ENCODE data around the gene UBTD2. TPM values are rescaled to one million over a fixed set of nuclear protein-coding genes. Genes with fewer than 3 reads are reported as not detected.

Gene UBTD2
- total RNA-seq, 3 donors from 2014 or later (not counting 1 experiment from before 2014, with no cell fraction given), result 1.7 to 3.3 (median 2.6) TPM

- no peak for DNase-seq
- ATAC-seq, result no peak
- Mint-ChIP-seq H3K27ac (peak overlapping the region; percentile 97 to 98), H3K4me1 (peaks cover 94 to 99% of the 10 kb centered on the region in 2 donors), H3K27me3 (ENCODE audit: low read depth in 2 of 2) (no peaks in the 10 kb centered on the region), H3K36me3 (no peaks in the 10 kb centered on the region), H3K4me3 (peak overlapping the region; percentile 80), H3K9me3 (no peaks in the 10 kb centered on the region)
- Histone ChIP-seq H3K27ac (ENCODE audit: low read length) (peak overlapping the region; percentile 66), H3K27me3 (ENCODE audit: control insufficient read depth, insufficient read depth, low read length) (no peaks in the 10 kb centered on the region), H3K9me3 (ENCODE audit: control insufficient read depth, insufficient read depth, low read length) (no peaks in the 10 kb centered on the region), H3K4me1 (ENCODE audit: control insufficient read depth, insufficient read depth, low read length) (peaks cover 95% of the 10 kb centered on the region), H3K4me3 (ENCODE audit: low read length) (no peak overlapping the region), H3K36me3 (ENCODE audit: control insufficient read depth, insufficient read depth, low read length) (peaks cover 27% of the 10 kb centered on the region)
- TF ChIP-seq, protein P1, sequence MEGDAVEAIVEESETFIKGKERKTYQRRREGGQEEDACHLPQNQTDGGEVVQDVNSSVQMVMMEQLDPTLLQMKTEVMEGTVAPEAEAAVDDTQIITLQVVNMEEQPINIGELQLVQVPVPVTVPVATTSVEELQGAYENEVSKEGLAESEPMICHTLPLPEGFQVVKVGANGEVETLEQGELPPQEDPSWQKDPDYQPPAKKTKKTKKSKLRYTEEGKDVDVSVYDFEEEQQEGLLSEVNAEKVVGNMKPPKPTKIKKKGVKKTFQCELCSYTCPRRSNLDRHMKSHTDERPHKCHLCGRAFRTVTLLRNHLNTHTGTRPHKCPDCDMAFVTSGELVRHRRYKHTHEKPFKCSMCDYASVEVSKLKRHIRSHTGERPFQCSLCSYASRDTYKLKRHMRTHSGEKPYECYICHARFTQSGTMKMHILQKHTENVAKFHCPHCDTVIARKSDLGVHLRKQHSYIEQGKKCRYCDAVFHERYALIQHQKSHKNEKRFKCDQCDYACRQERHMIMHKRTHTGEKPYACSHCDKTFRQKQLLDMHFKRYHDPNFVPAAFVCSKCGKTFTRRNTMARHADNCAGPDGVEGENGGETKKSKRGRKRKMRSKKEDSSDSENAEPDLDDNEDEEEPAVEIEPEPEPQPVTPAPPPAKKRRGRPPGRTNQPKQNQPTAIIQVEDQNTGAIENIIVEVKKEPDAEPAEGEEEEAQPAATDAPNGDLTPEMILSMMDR (IDR thresholded peaks at IDR 0.05), result no peak
- WGBS (ENCODE audit: insufficient coverage), result 75% methylated on average over 8 of the region's 8 CpGs
- intact Hi-C loops (cut with micrococcal nuclease), result loop anchor here (5.0 kb wide), 1 partner anchor 39 kb away; no protein-coding TSS in a partner anchor
Measured at GRCh38 chr5:172171118-172171517, 112.4 kb downstream of the UBTD2 start.

- 52% methylated on average over 8 of the region's 9 CpGs for WGBS (ENCODE audit: insufficient coverage)
- no peak overlapping the region for H3K4me3 ChIP-seq (ENCODE audit: low read length)
- no peaks in the 10 kb centered on the region for H3K9me3 Mint-ChIP-seq
- intact Hi-C loops (cut with micrococcal nuclease), result loop anchor here (5.0 kb wide), 1 partner anchor 38 kb away; no protein-coding TSS in a partner anchor
- H3K4me1 Mint-ChIP-seq, result peaks cover 88 to 97% of the 10 kb centered on the region in 2 donors
- no peaks in the 10 kb centered on the region for H3K27me3 Mint-ChIP-seq (ENCODE audit: low read depth in 2 of 2)
- H3K36me3 ChIP-seq (ENCODE audit: control insufficient read depth, insufficient read depth, low read length), result peaks cover 33% of the 10 kb centered on the region
- no peaks in the 10 kb centered on the region for H3K27me3 ChIP-seq (ENCODE audit: control insufficient read depth, insufficient read depth, low read length)
- peak overlapping the region; percentile 66 for H3K27ac ChIP-seq (ENCODE audit: low read length)
- TF ChIP-seq, protein P1 (IDR thresholded peaks at IDR 0.05), result no peak
- no peaks in the 10 kb centered on the region for H3K9me3 ChIP-seq (ENCODE audit: control insufficient read depth, insufficient read depth, low read length)
- no peaks in the 10 kb centered on the region for H3K36me3 Mint-ChIP-seq
- H3K27ac Mint-ChIP-seq, result peak overlapping the region; percentile 97 to 98
- H3K4me3 Mint-ChIP-seq, result peak overlapping the region; percentile 80
- H3K4me1 ChIP-seq (ENCODE audit: control insufficient read depth, insufficient read depth, low read length), result peaks cover 96% of the 10 kb centered on the region
- ATAC-seq (no peak), DNase-seq (no peak)
Measured at GRCh38 chr5:172170251-172170701, 113.3 kb downstream of the UBTD2 start.

GRCh38 chr5:172169216-172169615 is 114.3 kb downstream of the UBTD2 start:
- Mint-ChIP-seq H3K4me1 (peaks cover 77 to 97% of the 10 kb centered on the region in 2 donors), H3K36me3 (no peaks in the 10 kb centered on the region), H3K27me3 (ENCODE audit: low read depth in 2 of 2) (no peaks in the 10 kb centered on the region), H3K27ac (peak overlapping the region; percentile 97 to 98), H3K4me3 (peak overlapping the region; percentile 80), H3K9me3 (no peaks in the 10 kb centered on the region)
- no peaks in the 10 kb centered on the region for H3K27me3 ChIP-seq (ENCODE audit: control insufficient read depth, insufficient read depth, low read length)
- peaks cover 97% of the 10 kb centered on the region for H3K4me1 ChIP-seq (ENCODE audit: control insufficient read depth, insufficient read depth, low read length)
- WGBS (ENCODE audit: insufficient coverage), result 90% methylated on average over 2 of the region's 2 CpGs
- intact Hi-C loops (cut with micrococcal nuclease), result no loop called here
- ATAC-seq (no peak), DNase-seq (no peak)
- peak overlapping the region; percentile 66 for H3K27ac ChIP-seq (ENCODE audit: low read length)
- TF ChIP-seq, protein P1 (IDR thresholded peaks at IDR 0.05), result no peak
- no peaks in the 10 kb centered on the region for H3K9me3 ChIP-seq (ENCODE audit: control insufficient read depth, insufficient read depth, low read length)
- H3K4me3 ChIP-seq (ENCODE audit: low read length), result no peak overlapping the region
- H3K36me3 ChIP-seq (ENCODE audit: control insufficient read depth, insufficient read depth, low read length), result peaks cover 37% of the 10 kb centered on the region

DNA sequence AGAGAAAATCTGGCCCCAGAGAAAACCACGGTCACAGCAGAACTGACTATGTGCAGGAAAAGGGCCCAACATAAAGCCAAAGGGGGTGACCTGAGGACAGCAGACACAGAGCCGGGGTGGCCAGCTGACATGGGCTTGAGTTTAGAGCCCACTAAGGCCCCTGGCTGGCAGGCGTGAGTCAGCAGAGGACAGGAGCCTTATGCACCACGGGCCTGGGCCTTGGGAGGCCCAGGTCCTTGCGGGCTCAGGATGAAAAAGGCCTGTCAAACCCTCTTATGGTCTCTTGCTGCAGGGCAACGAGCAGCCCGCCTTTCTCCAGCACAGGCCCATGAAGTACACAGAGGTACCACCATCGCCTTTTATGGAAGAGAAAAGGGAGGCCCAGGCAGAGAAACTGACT is 115.3 kb downstream of the UBTD2 start:
- Histone ChIP-seq H3K9me3 (ENCODE audit: control insufficient read depth, insufficient read depth, low read length) (no peaks in the 10 kb centered on the region), H3K4me3 (ENCODE audit: low read length) (no peak overlapping the region), H3K36me3 (ENCODE audit: control insufficient read depth, insufficient read depth, low read length) (peaks cover 37% of the 10 kb centered on the region), H3K4me1 (ENCODE audit: control insufficient read depth, insufficient read depth, low read length) (peaks cover 97% of the 10 kb centered on the region), H3K27me3 (ENCODE audit: control insufficient read depth, insufficient read depth, low read length) (no peaks in the 10 kb centered on the region), H3K27ac (ENCODE audit: low read length) (peak overlapping the region; percentile 66)
- no peaks in the 10 kb centered on the region for H3K9me3 Mint-ChIP-seq
- TF ChIP-seq, protein P1 (IDR thresholded peaks at IDR 0.05), result no peak
- DNase-seq (no peak), ATAC-seq (peak in 2 of 3 donors; percentile 10 to 11)
- WGBS (ENCODE audit: insufficient coverage), result 53% methylated on average over 8 of the region's 8 CpGs
- H3K27me3 Mint-ChIP-seq (ENCODE audit: low read depth in 2 of 2), result no peaks in the 10 kb centered on the region
- peak overlapping the region; percentile 80 for H3K4me3 Mint-ChIP-seq
- peak overlapping the region; percentile 97 to 98 for H3K27ac Mint-ChIP-seq
- H3K36me3 Mint-ChIP-seq, result no peaks in the 10 kb centered on the region
- peaks cover 74 to 94% of the 10 kb centered on the region in 2 donors for H3K4me1 Mint-ChIP-seq
- intact Hi-C loops (cut with micrococcal nuclease), result no loop called here

All from natural killer cell (primary cell).